ENCODE data around the gene SLC43A3.

Gene SLC43A3

GRCh38 chr11:57464539-57465181 is 37.7 kb upstream of the SLC43A3 start:
- Mint-ChIP-seq H3K4me1 (peaks cover 19% of the 10 kb centered on the region), H3K36me3 (no peaks in the 10 kb centered on the region), H3K4me3 (no peak overlapping the region), H3K27ac (no peak overlapping the region), H3K27me3 (peaks cover 66% of the 10 kb centered on the region), H3K9me3 (no peaks in the 10 kb centered on the region)
- DNase-seq: no peak
- CTCF ChIA-PET: interaction anchor here (1.5 to 2.3 kb wide), 2 partner anchors 10 to 62 kb away, joined by 3 to 6 read pairs; no protein-coding TSS in a partner anchor

DNA sequence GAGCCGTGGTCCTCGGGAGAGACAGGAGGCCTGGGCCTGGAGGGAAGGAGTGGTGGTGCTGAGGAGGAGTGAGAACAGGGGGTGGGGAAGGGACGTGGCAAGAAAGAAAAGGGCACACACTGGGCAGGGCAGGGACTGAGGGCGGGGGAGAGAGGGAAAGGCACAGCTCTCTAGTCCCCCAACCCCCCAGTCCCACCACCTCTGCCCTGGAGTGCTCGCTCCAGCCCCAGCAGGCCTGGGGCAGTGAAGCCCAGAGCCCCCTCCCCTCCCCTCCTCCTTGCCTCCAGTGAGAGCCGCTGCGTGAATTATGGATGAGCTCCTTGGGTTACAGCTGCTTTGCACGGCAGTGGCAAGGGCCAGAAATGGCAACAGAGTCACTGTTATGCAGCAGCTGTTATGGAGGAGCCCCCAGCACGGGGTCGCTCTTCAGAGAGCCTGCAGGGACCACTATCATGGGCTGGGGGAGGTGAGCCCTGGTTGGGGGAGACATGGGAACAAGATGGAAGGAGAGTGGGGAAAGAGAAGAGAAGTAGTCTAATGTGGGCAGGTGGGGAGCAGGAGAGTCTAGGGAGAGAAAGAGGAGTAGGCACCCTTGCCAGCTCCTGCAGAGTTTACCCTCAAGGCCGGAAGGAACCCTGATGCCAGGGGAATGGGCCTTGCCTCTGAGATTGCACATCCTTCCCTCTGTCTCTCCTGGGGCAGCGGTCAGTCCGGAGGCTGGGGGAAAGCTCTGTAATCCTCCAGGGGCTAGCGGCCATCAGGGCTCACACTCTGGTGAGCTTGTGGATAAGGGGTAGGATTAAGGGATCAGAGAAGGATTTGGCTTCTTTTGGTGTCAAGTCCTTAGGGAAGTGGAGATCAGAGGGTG is 37.0 kb upstream of the SLC43A3 start:
- Mint-ChIP-seq H3K4me1 (peaks cover 24% of the 10 kb centered on the region), H3K9me3 (no peaks in the 10 kb centered on the region), H3K27me3 (peaks cover 73% of the 10 kb centered on the region), H3K36me3 (no peaks in the 10 kb centered on the region), H3K4me3 (no peak overlapping the region), H3K27ac (no peak overlapping the region)
- DNase-seq: no peak
- CTCF ChIA-PET: interaction anchor here (1.6 to 2.3 kb wide), 4 partner anchors 8 to 118 kb away, joined by 5 to 7 read pairs (median 6); no protein-coding TSS in a partner anchor

GRCh38 chr11:57462597-57462996 is 35.7 kb upstream of the SLC43A3 start:
- Mint-ChIP-seq H3K36me3 (no peaks in the 10 kb centered on the region), H3K27me3 (peaks cover 73% of the 10 kb centered on the region), H3K4me3 (no peak overlapping the region), H3K27ac (no peak overlapping the region), H3K9me3 (no peaks in the 10 kb centered on the region), H3K4me1 (peaks cover 35% of the 10 kb centered on the region)
- CTCF ChIA-PET: interaction anchor here (1.6 to 2.3 kb wide), 4 partner anchors 10 to 117 kb away, joined by 5 to 7 read pairs (median 6); no protein-coding TSS in a partner anchor
- DNase-seq: no peak

DNA sequence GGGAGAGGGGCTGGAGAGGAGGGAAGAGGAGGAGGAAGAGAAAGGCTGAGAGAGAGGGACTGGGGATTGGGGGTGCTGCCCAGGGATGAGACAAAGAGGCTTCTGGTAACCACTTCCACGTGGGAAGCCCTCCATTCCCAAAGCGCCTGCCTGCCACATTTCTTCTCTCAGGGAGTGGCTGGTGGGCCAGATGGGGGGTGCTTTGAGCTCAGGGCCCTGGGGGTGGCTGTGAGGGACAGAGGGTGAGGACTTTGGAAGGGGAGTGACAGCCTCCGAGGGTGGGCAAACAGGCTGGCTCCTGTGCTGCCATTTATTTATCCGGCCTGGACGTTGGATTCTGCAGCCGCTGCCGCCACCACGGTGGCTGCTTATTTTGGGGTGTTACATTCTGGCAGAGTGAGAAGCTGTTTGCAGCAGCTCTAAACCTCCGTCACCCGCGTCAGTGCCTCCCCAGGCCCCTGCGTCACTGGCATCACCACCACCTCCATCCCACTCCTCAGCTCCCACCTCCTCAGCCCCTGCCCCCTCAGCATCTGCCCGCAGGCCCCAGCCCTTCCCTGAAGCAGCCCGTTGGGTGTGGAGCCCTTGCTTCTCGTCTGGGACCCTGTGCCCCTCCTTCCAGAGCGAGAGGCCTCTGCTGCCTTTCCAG is 35.0 kb upstream of the SLC43A3 start:
- DNase-seq: no peak
- Mint-ChIP-seq H3K4me3 (peak overlapping the region; percentile 14), H3K27ac (no peak overlapping the region), H3K36me3 (no peaks in the 10 kb centered on the region), H3K27me3 (peaks cover 77% of the 10 kb centered on the region), H3K9me3 (no peaks in the 10 kb centered on the region), H3K4me1 (peaks cover 38% of the 10 kb centered on the region)
- CTCF ChIA-PET: interaction anchor here (1.0 to 6.2 kb wide), 2 partner anchors 65 to 114 kb away, joined by 3 to 108 read pairs; no protein-coding TSS in a partner anchor

DNA sequence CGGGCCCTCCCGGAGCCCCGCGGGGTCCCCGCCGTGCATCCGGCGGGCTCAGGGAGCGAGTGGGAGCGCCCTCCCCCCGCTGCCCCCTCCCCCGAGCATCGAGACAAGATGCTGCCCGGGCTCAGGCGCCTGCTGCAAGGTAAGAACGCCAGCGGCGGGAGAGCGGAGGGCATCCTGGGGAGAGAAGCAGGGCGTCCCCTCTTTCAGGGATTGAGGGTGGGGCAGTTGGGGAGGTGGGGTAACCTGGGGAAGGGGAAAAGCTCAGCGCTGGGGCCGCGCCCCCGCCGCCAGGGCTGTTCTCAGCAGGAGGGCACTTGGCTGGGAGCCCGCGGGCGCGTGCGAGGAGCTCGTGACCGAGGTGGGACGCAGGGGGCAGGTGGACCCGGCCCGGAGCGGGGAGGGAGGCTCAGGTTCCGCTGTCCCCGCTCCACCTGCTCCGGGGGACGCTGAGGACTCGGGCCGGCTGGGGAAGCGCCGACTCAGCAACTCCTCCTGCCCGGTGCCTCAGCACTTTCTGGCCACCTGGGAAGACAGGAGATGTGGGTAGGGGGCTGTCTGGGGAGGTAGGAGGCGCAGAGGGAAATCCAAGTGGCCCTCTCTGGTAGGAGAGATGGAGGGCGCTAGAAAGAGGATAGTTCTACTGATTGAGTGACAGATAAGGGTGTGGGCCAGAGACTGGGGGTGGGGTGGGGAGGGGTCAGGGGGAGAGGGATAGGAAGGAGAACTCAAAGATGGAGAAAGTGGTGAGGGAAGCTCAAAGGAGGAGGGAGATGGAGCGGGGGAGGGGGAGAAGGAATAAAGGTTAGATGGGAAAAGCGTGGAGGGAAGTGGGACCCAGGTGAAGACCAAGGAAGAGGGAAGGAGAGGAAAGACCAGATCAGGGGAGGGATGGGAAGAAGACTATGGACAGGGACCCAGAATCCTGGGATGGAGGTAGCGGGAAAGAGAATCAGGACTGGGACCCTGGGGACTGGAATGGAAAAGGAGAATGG is 34.1 kb upstream of the SLC43A3 start:
- Mint-ChIP-seq H3K27ac (no peak overlapping the region), H3K4me1 (peaks cover 38% of the 10 kb centered on the region), H3K9me3 (no peaks in the 10 kb centered on the region), H3K36me3 (no peaks in the 10 kb centered on the region), H3K4me3 (peak overlapping the region; percentile 31), H3K27me3 (peaks cover 82% of the 10 kb centered on the region)
- peak; percentile 48 for DNase-seq
- CTCF ChIA-PET: interaction anchor here (0.6 to 6.7 kb wide), 9 partner anchors 17 to 243 kb away, joined by 3 to 108 read pairs (median 7); no protein-coding TSS in a partner anchor

- Mint-ChIP-seq H3K4me3 (peak within 1 kb of the TSS; percentile 78), H3K27me3 (peaks cover 86% of the 10 kb centered on the region), H3K36me3 (no peaks in the 10 kb centered on the region), H3K9me3 (no peaks in the 10 kb centered on the region), H3K4me1 (peaks cover 38% of the 10 kb centered on the region), H3K27ac (no peak within 1 kb of the TSS)
- CTCF ChIA-PET: interaction anchor here (0.6 to 6.7 kb wide), 18 partner anchors 9 to 244 kb away, joined by 3 to 108 read pairs (median 4); no protein-coding TSS in a partner anchor
- DNase-seq: peak; percentile 65
Observed at GRCh38 chr11:57460022-57460757, 33.3 kb upstream of the SLC43A3 start, which contains the start of gene RTN4RL2. Gene RTN4RL2 (plus strand): TSS chr11:57460528. CDS start chr11:57460866, 338 bp downstream.

DNA sequence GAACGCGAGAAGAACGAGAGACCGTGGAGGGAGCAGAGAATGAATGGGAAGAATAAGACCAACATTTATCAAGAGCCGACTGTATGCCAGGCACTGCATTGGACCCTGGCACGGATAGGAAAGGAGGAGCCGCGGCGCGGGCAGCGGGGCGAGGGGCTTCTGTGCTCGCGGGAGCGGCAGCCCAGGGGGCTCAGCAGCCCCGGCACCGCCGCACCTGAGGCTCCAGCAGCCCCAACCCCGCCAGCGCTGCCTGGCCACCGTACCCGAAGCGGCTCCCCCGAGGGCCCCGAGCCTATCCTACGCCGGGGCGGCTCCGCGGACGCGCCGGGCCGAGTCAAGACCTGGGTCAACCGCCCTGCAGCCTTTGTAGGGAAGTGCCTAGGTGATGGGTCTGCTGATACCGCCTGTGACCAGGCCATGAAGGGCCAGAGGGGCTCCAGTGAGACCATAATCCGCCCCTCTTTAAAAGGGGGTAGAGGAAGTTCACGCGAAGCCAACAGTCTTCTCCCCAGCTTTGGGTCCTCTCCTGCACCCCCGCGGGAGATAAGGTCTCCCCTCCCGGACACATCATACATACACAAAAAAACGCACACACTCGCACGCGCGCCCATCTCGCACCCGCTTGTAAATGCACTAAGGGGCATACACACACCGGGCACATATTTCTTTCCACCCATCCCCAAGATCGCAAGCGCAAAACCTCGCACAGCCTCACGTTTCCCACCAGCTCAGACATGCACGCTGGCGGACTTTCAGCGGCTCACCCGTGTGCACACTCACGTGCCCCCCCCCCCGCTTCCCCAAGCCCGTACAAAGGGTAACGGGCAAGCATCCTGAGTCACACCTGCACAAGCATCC is 32.5 kb upstream of the SLC43A3 start:
- Mint-ChIP-seq H3K9me3 (no peaks in the 10 kb centered on the region), H3K4me1 (peaks cover 38% of the 10 kb centered on the region), H3K4me3 (peak overlapping the region; percentile 78), H3K36me3 (no peaks in the 10 kb centered on the region), H3K27me3 (peaks cover 89% of the 10 kb centered on the region), H3K27ac (no peak overlapping the region)
- peak; percentile 39 for DNase-seq
- CTCF ChIA-PET: interaction anchor here (0.7 to 6.7 kb wide), 34 partner anchors 8 to 342 kb away, joined by 3 to 108 read pairs (median 6); partner anchors contain the start of genes BTBD18 and SLC43A1

DNA sequence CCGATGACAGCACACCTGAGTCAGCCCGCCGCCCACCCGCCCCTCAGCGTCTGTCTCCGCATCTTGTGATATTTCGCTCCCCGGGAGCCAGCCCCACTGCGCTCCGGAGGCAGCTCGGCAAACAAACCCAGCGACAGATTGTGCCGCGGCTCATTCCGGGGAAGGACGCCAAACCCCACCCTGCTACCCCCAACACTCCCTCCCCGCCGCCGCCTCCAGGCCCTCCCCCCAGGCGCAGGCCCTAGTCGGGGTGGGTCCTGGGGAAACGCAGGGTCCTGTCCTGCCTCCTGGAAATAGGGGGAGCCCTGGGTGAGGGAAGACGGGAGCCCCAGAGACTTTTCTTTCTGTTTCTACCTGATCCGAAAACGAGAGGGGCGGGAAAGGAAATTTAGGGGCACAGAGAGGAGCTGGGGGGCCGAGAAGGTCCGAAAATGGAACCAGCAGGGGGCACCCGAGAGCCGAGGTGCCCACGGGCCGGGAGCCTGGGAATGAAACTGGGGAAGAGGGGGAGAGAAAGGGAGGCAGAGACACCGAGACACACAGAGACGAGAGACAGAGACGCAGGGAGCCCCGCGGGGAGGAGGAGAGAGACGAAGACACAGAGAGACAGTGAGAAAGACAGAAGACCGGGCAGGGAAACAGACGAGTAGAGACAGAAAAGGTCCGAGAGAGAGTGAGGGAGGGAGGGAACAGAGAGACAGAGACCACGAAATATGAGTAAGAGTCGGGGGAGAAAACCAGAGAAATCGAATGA is 31.7 kb upstream of the SLC43A3 start:
- H3K4me1 Mint-ChIP-seq: peaks cover 38% of the 10 kb centered on the region
- H3K36me3 Mint-ChIP-seq: no peaks in the 10 kb centered on the region
- CTCF ChIA-PET: interaction anchor here (0.6 to 6.7 kb wide), 32 partner anchors 10 to 342 kb away, joined by 3 to 108 read pairs (median 8); partner anchors contain the start of genes BTBD18 and SLC43A1
- H3K27me3 Mint-ChIP-seq: peaks cover 90% of the 10 kb centered on the region
- no peaks in the 10 kb centered on the region for H3K9me3 Mint-ChIP-seq
- peak overlapping the region; percentile 66 for H3K4me3 Mint-ChIP-seq
- H3K27ac Mint-ChIP-seq: no peak overlapping the region
- DNase-seq: peak; percentile 60

DNA sequence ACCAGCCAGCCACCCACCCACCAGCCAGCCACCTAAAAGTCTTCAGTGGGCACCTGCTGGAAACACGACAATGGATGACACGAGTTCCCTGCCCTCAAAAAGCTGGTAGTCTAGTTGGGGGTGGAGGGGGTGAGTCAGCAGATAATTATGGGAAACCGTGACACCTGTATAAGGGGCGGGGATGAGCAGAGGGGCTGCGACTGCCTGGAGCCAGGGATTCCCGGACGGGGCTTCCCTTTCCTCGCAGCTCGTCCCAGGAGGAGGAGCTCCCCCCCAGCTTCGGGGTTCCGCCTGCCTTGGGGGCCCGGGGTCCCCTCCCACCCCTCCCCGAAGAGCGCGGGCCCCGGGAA is 31.1 kb upstream of the SLC43A3 start:
- H3K4me3 Mint-ChIP-seq: peak overlapping the region; percentile 18
- H3K27ac Mint-ChIP-seq: no peak overlapping the region
- H3K36me3 Mint-ChIP-seq: no peaks in the 10 kb centered on the region
- DNase-seq: no peak
- peaks cover 38% of the 10 kb centered on the region for H3K4me1 Mint-ChIP-seq
- peaks cover 88% of the 10 kb centered on the region for H3K27me3 Mint-ChIP-seq
- CTCF ChIA-PET: interaction anchor here (0.6 to 6.7 kb wide), 37 partner anchors 10 to 343 kb away, joined by 3 to 108 read pairs (median 6); partner anchors contain the start of gene SLC43A1
- H3K9me3 Mint-ChIP-seq: no peaks in the 10 kb centered on the region

DNA sequence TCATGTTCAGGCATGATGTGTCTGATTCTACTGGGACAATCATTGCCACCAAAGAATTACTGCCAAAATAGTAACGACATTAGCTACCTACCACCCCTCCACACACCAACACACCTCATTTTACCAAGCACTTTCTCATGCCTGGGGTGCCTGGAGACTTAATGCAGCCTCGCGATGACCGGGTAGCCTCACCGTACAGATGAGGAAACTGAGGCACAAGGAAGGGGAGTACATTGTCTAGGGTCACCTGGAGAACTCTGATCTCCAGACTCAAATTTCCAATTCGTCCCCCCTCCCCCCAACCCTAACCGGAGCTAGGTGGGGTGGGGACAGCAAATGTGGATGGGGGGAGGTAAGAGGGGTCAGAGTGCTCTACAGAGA is 30.7 kb upstream of the SLC43A3 start:
- no peak overlapping the region for H3K27ac Mint-ChIP-seq
- H3K9me3 Mint-ChIP-seq: no peaks in the 10 kb centered on the region
- no peak overlapping the region for H3K4me3 Mint-ChIP-seq
- H3K27me3 Mint-ChIP-seq: peaks cover 84% of the 10 kb centered on the region
- no peaks in the 10 kb centered on the region for H3K36me3 Mint-ChIP-seq
- peaks cover 34% of the 10 kb centered on the region for H3K4me1 Mint-ChIP-seq
- DNase-seq: no peak
- CTCF ChIA-PET: interaction anchor here (0.6 to 6.7 kb wide), 37 partner anchors 11 to 343 kb away, joined by 3 to 108 read pairs (median 6); partner anchors contain the start of gene SLC43A1

GRCh38 chr11:57456960-57457642 is 30.2 kb upstream of the SLC43A3 start:
- Mint-ChIP-seq H3K36me3 (no peaks in the 10 kb centered on the region), H3K4me3 (no peak overlapping the region), H3K9me3 (no peaks in the 10 kb centered on the region), H3K27me3 (peaks cover 78% of the 10 kb centered on the region), H3K27ac (no peak overlapping the region), H3K4me1 (peaks cover 32% of the 10 kb centered on the region)
- peak; percentile 82 for DNase-seq
- CTCF ChIA-PET: interaction anchor here (0.8 to 6.7 kb wide), 34 partner anchors 11 to 344 kb away, joined by 3 to 108 read pairs (median 7); partner anchors contain the start of genes SLC43A1 and SLC43A3
